GM23338 (cell line): ENCODE results near the gene S100A8. TPM values are rescaled to one million over a fixed set of nuclear protein-coding genes. Genes with fewer than 3 reads are reported as not detected.

Experiments
- ATAC-seq: fragments of 200-7000 bp; cut with Tn5 transposase; 3 replicates; pipeline ENCODE4 v1.9.1; 2020
- DNase-seq: peaks from one replicate; pipeline ENCODE4 v3.0.0-alpha.2; 2015; ENCODE audit warnings: low spot score
- H2AFZ ChIP-seq: fragments of 200-600 bp; sonication (generic); 2 replicates; pipeline ENCODE4 v1.8.0; 2016; ENCODE audit warnings: antibody characterized with exemption, mild to moderate bottlenecking, moderate library complexity
- H3F3A ChIP-seq: fragments of 200-600 bp; sonication (generic); replicated peaks from 2 replicates; pipeline ENCODE4 v1.8.0; 2017; ENCODE audit warnings: antibody characterized with exemption, mixed run types, low read depth
- H3K27ac ChIP-seq: fragments of 200-600 bp; sonication (generic); 2 replicates; pipeline ENCODE4 v1.6.1; 2016; ENCODE audit warnings: low read depth
- H3K27me3 ChIP-seq: fragments of 200-600 bp; sonication (generic); 2 replicates; pipeline ENCODE4 v1.8.0; 2016; ENCODE audit warnings: mild to moderate bottlenecking, mixed run types, moderate library complexity; ENCODE audit not compliant: insufficient read depth
- H3K36me3 ChIP-seq: fragments of 200-600 bp; sonication (generic); 2 replicates; pipeline ENCODE4 v1.8.0; 2016; ENCODE audit warnings: mild to moderate bottlenecking; ENCODE audit not compliant: insufficient read depth
- H3K4me1 ChIP-seq: fragments of 200-600 bp; sonication (generic); 2 replicates; pipeline ENCODE4 v1.8.0; 2016; ENCODE audit warnings: mild to moderate bottlenecking, moderate library complexity; ENCODE audit not compliant: insufficient read depth
- H3K4me2 ChIP-seq: fragments of 200-600 bp; sonication (generic); 2 replicates; pipeline ENCODE4 v1.7.1; 2017; ENCODE audit warnings: mixed run types
- H3K4me3 ChIP-seq: fragments of 200-600 bp; sonication (generic); 2 replicates; pipeline ENCODE4 v1.6.1; 2016; ENCODE audit warnings: mixed run types
- H3K79me2 ChIP-seq: fragments of 200-600 bp; sonication (generic); replicated peaks from 2 replicates; pipeline ENCODE4 v1.8.0; 2017; ENCODE audit warnings: mild to moderate bottlenecking; ENCODE audit not compliant: insufficient read depth
- H3K9me2 ChIP-seq: fragments of 200-600 bp; sonication (generic); 2 replicates; pipeline ENCODE4 v1.8.0; 2017; ENCODE audit not compliant: insufficient read depth
- H4K20me1 ChIP-seq: fragments of 200-600 bp; sonication (generic); replicated peaks from 2 replicates; pipeline ENCODE4 v1.8.0; 2017; ENCODE audit warnings: mild to moderate bottlenecking; ENCODE audit not compliant: insufficient read depth
- H3K27ac Mint-ChIP-seq: 2 replicates; pipeline ENCODE4 v1.8.0; 2020; ENCODE audit warnings: inconsistent platforms, mild to moderate bottlenecking, moderate library complexity, mixed read lengths
- H3K27me3 Mint-ChIP-seq: 3 replicates; pipeline ENCODE4 v1.8.0; 2022; ENCODE audit warnings: low read depth, mild to moderate bottlenecking, moderate library complexity, mixed read lengths, inconsistent platforms; ENCODE audit not compliant: insufficient read depth, poor library complexity
- H3K36me3 Mint-ChIP-seq: 3 replicates; pipeline ENCODE4 v1.8.0; 2021; ENCODE audit warnings: low read depth, mild to moderate bottlenecking, inconsistent platforms, moderate library complexity, mixed read lengths
- H3K4me1 Mint-ChIP-seq: 3 replicates; pipeline ENCODE4 v1.8.0; 2020; ENCODE audit warnings: mild to moderate bottlenecking, inconsistent platforms, mixed read lengths
- H3K4me3 Mint-ChIP-seq: 3 replicates; pipeline ENCODE4 v1.8.0; 2021; ENCODE audit warnings: moderate library complexity, mild to moderate bottlenecking, inconsistent platforms, mixed read lengths
- H3K9me3 Mint-ChIP-seq: 3 replicates; pipeline ENCODE4 v1.8.0; 2020; ENCODE audit warnings: moderate library complexity, mild to moderate bottlenecking, inconsistent platforms, mixed read lengths
- CREB1 ChIP-seq: fragments of 250-450 bp; sonication (Bioruptor Pico); IDR thresholded peaks from 2 replicates; pipeline ENCODE4 v1.5.0; 2020; ENCODE audit warnings: low read depth, mild to moderate bottlenecking, moderate library complexity
- EZH2 ChIP-seq: fragments of 200-600 bp; sonication (generic); IDR thresholded peaks from one replicate; pipeline ENCODE4 v1.8.0; 2017; ENCODE audit warnings: antibody characterized with exemption, mild to moderate bottlenecking, low read depth; ENCODE audit not compliant: unreplicated experiment
- EZH2phosphoT487 ChIP-seq: fragments of 200-600 bp; sonication (generic); IDR thresholded peaks from one replicate; pipeline ENCODE4 v1.8.1; 2018; ENCODE audit warnings: antibody characterized with exemption; ENCODE audit not compliant: unreplicated experiment
- JUNB ChIP-seq: IDR thresholded peaks from one replicate; pipeline ENCODE4 v1.6.1; 2016; ENCODE audit warnings: antibody characterized with exemption; ENCODE audit not compliant: unreplicated experiment
- NANOG ChIP-seq: IDR thresholded peaks from 2 replicates; pipeline ENCODE4 v1.6.1; 2016; ENCODE audit warnings: antibody characterized with exemption, borderline replicate concordance
- ZNF114 ChIP-seq: fragments of 250-450 bp; sonication (Bioruptor Pico); IDR thresholded peaks from 2 replicates; pipeline ENCODE4 v1.5.0; 2020; ENCODE audit warnings: mild to moderate bottlenecking, moderate library complexity
- ZNF331 ChIP-seq: fragments of 250-450 bp; sonication (Bioruptor Pico); IDR thresholded peaks from 2 replicates; pipeline ENCODE4 v1.5.0; 2020; ENCODE audit warnings: low read depth, mild to moderate bottlenecking, moderate library complexity
- polyA plus RNA-seq: library from polyadenylated mRNA; unstranded; fragments of >200 nt; fragmentation: Nextera tagmentation; extraction: Ambion mirVana; gene quantifications from 2 replicates; pipeline ENCODE4 v1.2.1, GENCODE V29; 2016
- total RNA-seq: library from RNA; depleted of rRNA; stranded (reverse); fragments of >200 nt; shearing (Covaris generic); gene quantifications from 2 replicates; pipeline ENCODE4 v1.2.3, GENCODE V29; 2014
- TF ChIP-seq, protein P1 (sequence below), 2 experiments: fragments of 200-600 bp in 1 of 2; sonication (generic) in 1 of 2; conservative IDR thresholded peaks; 2 replicates each; pipeline versions ENCODE4 v1.5.1 to v1.6.1; 2016 to 2017; ENCODE audit warnings: antibody characterized with exemption in 2 of 2, low read depth in 2 of 2, mild to moderate bottlenecking in 2 of 2, moderate library complexity in 1 of 2
- TF ChIP-seq, protein P2 (sequence below): IDR thresholded peaks from 2 replicates; pipeline ENCODE4 v1.6.1; 2016; ENCODE audit warnings: antibody characterized with exemption
- TF ChIP-seq, protein P3 (sequence below): IDR thresholded peaks from one replicate; pipeline ENCODE4 v1.6.1; 2018; ENCODE audit warnings: antibody characterized with exemption; ENCODE audit not compliant: unreplicated experiment

S100A8 gene
- total and polyA plus RNA-seq, 2 experiments from 2014 or later = not detected

DNA sequence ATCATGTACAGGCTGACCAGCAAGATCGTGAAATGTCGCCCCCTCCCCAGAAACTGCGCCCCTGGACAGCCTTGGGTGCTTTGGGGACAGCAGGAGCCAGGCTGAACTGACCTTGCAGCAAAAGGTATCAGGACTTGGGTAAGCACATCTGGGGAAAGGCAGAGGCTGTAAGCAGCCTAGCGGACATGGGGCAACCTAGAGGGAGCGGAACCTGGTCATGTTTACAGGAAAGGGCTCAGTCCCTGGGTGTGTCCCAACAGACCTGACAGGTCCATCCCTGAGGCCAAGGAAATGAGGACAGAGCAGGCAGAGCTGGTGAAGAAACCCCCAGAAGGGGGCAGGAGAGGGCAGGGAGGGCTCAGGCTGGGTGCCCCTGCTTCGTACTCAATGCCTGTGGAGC, 3.1 kb upstream of the S100A8 start:
- Mint-ChIP-seq H3K4me1 (peaks cover 2% of the 10 kb centered on the region; the same call in 1 of the 3 replicates), H3K36me3 (no peaks in the 10 kb centered on the region), H3K27me3 (peaks cover 2% of the 10 kb centered on the region), H3K4me3 (no peak overlapping the region), H3K9me3 (no peaks in the 10 kb centered on the region), H3K27ac (no peak overlapping the region)
- Histone ChIP-seq H3K4me2 (no peak overlapping the region), H3K4me3 (no peak overlapping the region), H4K20me1 (no peaks in the 10 kb centered on the region), H3F3A (no peaks in the 10 kb centered on the region), H3K27ac (no peak overlapping the region), H3K79me2 (no peaks in the 10 kb centered on the region), H3K4me1 (no peaks in the 10 kb centered on the region), H3K9me2 (no peaks in the 10 kb centered on the region), H2AFZ (no peak overlapping the region), H3K36me3 (no peaks in the 10 kb centered on the region), H3K27me3 (no peaks in the 10 kb centered on the region)
- TF ChIP-seq, protein P1, sequence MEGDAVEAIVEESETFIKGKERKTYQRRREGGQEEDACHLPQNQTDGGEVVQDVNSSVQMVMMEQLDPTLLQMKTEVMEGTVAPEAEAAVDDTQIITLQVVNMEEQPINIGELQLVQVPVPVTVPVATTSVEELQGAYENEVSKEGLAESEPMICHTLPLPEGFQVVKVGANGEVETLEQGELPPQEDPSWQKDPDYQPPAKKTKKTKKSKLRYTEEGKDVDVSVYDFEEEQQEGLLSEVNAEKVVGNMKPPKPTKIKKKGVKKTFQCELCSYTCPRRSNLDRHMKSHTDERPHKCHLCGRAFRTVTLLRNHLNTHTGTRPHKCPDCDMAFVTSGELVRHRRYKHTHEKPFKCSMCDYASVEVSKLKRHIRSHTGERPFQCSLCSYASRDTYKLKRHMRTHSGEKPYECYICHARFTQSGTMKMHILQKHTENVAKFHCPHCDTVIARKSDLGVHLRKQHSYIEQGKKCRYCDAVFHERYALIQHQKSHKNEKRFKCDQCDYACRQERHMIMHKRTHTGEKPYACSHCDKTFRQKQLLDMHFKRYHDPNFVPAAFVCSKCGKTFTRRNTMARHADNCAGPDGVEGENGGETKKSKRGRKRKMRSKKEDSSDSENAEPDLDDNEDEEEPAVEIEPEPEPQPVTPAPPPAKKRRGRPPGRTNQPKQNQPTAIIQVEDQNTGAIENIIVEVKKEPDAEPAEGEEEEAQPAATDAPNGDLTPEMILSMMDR (conservative IDR thresholded peaks at IDR 0.05; ENCODE audit: low read depth in 2 of 2) = peak; percentile 42 to 68; a peak in 3 of 4 replicates
- no peak for TF ChIP-seq JUNB
- peak; percentile 54 for DNase-seq
- peak; percentile 96 for ATAC-seq

DNA sequence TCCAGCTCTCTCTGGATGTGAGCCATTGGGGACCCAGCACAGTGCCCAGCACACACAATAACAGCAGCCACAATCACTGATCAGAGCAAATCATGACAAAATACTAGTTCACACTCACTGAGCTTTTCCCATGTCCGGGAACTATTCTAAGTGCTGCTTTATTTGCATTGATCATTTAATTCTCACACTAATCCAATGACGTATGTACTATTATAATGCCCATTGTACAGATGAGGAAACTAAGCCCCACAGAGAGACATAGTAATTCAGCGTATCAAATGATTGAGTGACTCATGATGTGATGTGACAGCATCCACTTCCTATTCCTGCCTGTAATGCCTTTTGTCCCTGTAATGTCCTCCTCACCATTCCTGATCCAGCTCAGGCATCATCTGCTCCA, 1.9 kb upstream of the S100A8 start:
- Histone ChIP-seq H3K4me1 (no peaks in the 10 kb centered on the region), H3K4me2 (no peak overlapping the region), H3K27ac (no peak overlapping the region), H4K20me1 (no peaks in the 10 kb centered on the region), H3K36me3 (no peaks in the 10 kb centered on the region), H3K4me3 (no peak overlapping the region), H3K27me3 (no peaks in the 10 kb centered on the region), H2AFZ (no peak overlapping the region), H3K79me2 (no peaks in the 10 kb centered on the region), H3F3A (no peaks in the 10 kb centered on the region), H3K9me2 (no peaks in the 10 kb centered on the region)
- Mint-ChIP-seq H3K4me3 (no peak overlapping the region), H3K27ac (no peak overlapping the region), H3K4me1 (peaks cover 2% of the 10 kb centered on the region; the same call in 1 of the 3 replicates), H3K36me3 (no peaks in the 10 kb centered on the region), H3K27me3 (peaks cover 2% of the 10 kb centered on the region), H3K9me3 (no peaks in the 10 kb centered on the region)
- ATAC-seq = no peak
- no peak for DNase-seq
- no peak for TF ChIP-seq CREB1 (CRISPR knock-in tag)
- no peak for TF ChIP-seq EZH2phosphoT487
- TF ChIP-seq NANOG = no peak
- TF ChIP-seq, protein P2, sequence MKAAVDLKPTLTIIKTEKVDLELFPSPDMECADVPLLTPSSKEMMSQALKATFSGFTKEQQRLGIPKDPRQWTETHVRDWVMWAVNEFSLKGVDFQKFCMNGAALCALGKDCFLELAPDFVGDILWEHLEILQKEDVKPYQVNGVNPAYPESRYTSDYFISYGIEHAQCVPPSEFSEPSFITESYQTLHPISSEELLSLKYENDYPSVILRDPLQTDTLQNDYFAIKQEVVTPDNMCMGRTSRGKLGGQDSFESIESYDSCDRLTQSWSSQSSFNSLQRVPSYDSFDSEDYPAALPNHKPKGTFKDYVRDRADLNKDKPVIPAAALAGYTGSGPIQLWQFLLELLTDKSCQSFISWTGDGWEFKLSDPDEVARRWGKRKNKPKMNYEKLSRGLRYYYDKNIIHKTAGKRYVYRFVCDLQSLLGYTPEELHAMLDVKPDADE = no peak
- no peak for TF ChIP-seq ZNF331 (CRISPR knock-in tag)
- no peak for TF ChIP-seq EZH2
- no peak for TF ChIP-seq ZNF114 (CRISPR knock-in tag)
- TF ChIP-seq, protein P3, sequence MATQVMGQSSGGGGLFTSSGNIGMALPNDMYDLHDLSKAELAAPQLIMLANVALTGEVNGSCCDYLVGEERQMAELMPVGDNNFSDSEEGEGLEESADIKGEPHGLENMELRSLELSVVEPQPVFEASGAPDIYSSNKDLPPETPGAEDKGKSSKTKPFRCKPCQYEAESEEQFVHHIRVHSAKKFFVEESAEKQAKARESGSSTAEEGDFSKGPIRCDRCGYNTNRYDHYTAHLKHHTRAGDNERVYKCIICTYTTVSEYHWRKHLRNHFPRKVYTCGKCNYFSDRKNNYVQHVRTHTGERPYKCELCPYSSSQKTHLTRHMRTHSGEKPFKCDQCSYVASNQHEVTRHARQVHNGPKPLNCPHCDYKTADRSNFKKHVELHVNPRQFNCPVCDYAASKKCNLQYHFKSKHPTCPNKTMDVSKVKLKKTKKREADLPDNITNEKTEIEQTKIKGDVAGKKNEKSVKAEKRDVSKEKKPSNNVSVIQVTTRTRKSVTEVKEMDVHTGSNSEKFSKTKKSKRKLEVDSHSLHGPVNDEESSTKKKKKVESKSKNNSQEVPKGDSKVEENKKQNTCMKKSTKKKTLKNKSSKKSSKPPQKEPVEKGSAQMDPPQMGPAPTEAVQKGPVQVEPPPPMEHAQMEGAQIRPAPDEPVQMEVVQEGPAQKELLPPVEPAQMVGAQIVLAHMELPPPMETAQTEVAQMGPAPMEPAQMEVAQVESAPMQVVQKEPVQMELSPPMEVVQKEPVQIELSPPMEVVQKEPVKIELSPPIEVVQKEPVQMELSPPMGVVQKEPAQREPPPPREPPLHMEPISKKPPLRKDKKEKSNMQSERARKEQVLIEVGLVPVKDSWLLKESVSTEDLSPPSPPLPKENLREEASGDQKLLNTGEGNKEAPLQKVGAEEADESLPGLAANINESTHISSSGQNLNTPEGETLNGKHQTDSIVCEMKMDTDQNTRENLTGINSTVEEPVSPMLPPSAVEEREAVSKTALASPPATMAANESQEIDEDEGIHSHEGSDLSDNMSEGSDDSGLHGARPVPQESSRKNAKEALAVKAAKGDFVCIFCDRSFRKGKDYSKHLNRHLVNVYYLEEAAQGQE = no peak
